ENCODE measurements around the gene TK2. TPM values are rescaled to one million over a fixed set of nuclear protein-coding genes. Genes with fewer than 3 reads are reported as not detected.

TK2 gene
- total and polyA plus RNA-seq, 2 experiments from 2014 or later = 1.8 to 4.2 TPM

GRCh38 chr16:66543541-66543940, 6.4 kb downstream of the TK2 start:
- ATAC-seq (no peak), DNase-seq (ENCODE audit: low spot score) (no peak)
- Histone ChIP-seq H3K79me2 (replicated peaks; ENCODE audit: insufficient read depth) (no peaks in the 10 kb centered on the region), H4K20me1 (replicated peaks; ENCODE audit: insufficient read depth) (no peaks in the 10 kb centered on the region), H3K9me2 (ENCODE audit: insufficient read depth) (no peaks in the 10 kb centered on the region), H3F3A (replicated peaks; ENCODE audit: low read depth) (0 out of 2 replicates have a peak, but pooled peaks cover under 1% of the 10 kb centered on the region), H3K27me3 (ENCODE audit: insufficient read depth) (no peaks in the 10 kb centered on the region), H3K4me2 (no peak overlapping the region), H3K4me1 (ENCODE audit: insufficient read depth) (peaks cover 16% of the 10 kb centered on the region), H2AFZ (no peak overlapping the region), H3K27ac (ENCODE audit: low read depth) (no peak overlapping the region), H3K4me3 (no peak overlapping the region), H3K36me3 (ENCODE audit: insufficient read depth) (no peaks in the 10 kb centered on the region)
- Mint-ChIP-seq H3K4me3 (no peak overlapping the region), H3K27me3 (ENCODE audit: insufficient read depth, low read depth, poor library complexity) (peaks cover 4% of the 10 kb centered on the region), H3K9me3 (no peaks in the 10 kb centered on the region), H3K27ac (no peak overlapping the region), H3K4me1 (peaks cover 14% of the 10 kb centered on the region), H3K36me3 (ENCODE audit: low read depth) (no peaks in the 10 kb centered on the region)
- TF ChIP-seq ZNF114 (CRISPR knock-in tag; IDR thresholded peaks at IDR 0.05) = no peak
- TF ChIP-seq STAT1 (IDR thresholded peaks at IDR 0.05; ENCODE audit: unreplicated experiment) = no peak

GRCh38 chr16:66542396-66542795, 7.5 kb downstream of the TK2 start:
- Mint-ChIP-seq H3K27ac (peak overlapping the region; percentile 10), H3K9me3 (no peaks in the 10 kb centered on the region), H3K36me3 (ENCODE audit: low read depth) (no peaks in the 10 kb centered on the region; the same call in 2 of the 3 replicates), H3K4me3 (no peak overlapping the region), H3K27me3 (ENCODE audit: insufficient read depth, low read depth, poor library complexity) (peaks cover 4% of the 10 kb centered on the region), H3K4me1 (peaks cover 12% of the 10 kb centered on the region)
- Histone ChIP-seq H3F3A (replicated peaks; ENCODE audit: low read depth) (no peaks in the 10 kb centered on the region), H3K4me1 (ENCODE audit: insufficient read depth) (peaks cover 16% of the 10 kb centered on the region), H3K9me2 (ENCODE audit: insufficient read depth) (no peaks in the 10 kb centered on the region), H3K27ac (ENCODE audit: low read depth) (peak overlapping the region; percentile 67; the same call in 1 of the 2 replicates), H2AFZ (0 out of 2 replicates have a peak overlapping the region, but pooled peaks have one; percentile 19), H3K4me2 (peak overlapping the region; percentile 40), H3K4me3 (no peak overlapping the region), H3K79me2 (replicated peaks; ENCODE audit: insufficient read depth) (no peaks in the 10 kb centered on the region), H4K20me1 (replicated peaks; ENCODE audit: insufficient read depth) (no peaks in the 10 kb centered on the region), H3K27me3 (ENCODE audit: insufficient read depth) (no peaks in the 10 kb centered on the region), H3K36me3 (ENCODE audit: insufficient read depth) (no peaks in the 10 kb centered on the region)
- ATAC-seq (no peak; the same call in 2 of the 3 replicates), DNase-seq (ENCODE audit: low spot score) (no peak)
- TF ChIP-seq CTCF (conservative IDR thresholded peaks at IDR 0.05; ENCODE audit: low read depth in 2 of 2) (no peak), ZNF114 (CRISPR knock-in tag; IDR thresholded peaks at IDR 0.05) (no peak), POLR2AphosphoS5 (IDR thresholded peaks at IDR 0.05; ENCODE audit: low read depth) (no peak), EZH2phosphoT487 (IDR thresholded peaks at IDR 0.05; ENCODE audit: unreplicated experiment) (no peak), JUNB (IDR thresholded peaks at IDR 0.05; ENCODE audit: unreplicated experiment) (no peak), CREB1 (CRISPR knock-in tag; IDR thresholded peaks at IDR 0.05; ENCODE audit: low read depth) (no peak), ZNF331 (CRISPR knock-in tag; IDR thresholded peaks at IDR 0.05; ENCODE audit: low read depth) (no peak), NANOG (IDR thresholded peaks at IDR 0.05; ENCODE audit: borderline replicate concordance) (no peak), ETS1 (IDR thresholded peaks at IDR 0.05) (no peak), STAT1 (IDR thresholded peaks at IDR 0.05; ENCODE audit: unreplicated experiment) (no peak), REST (IDR thresholded peaks at IDR 0.05; ENCODE audit: unreplicated experiment) (no peak)

All from GM23338 (cell line).